ENCODE results near the gene PYGL.
A peak's percentile ranks its signal among the peaks of the same experiment; 100 is the strongest.
"Not testable (repeated sequence)": the region's sequence is repeated elsewhere in the genome, so short reads cannot be mapped to it uniquely, and the experiment has no call there.

PYGL gene

GRCh38 chr14:50943943-50944646 is at the start of gene PYGL:
Gene PYGL, minus strand, starts transcription at chr14:50944483. Its CDS starts 80 bp downstream, at chr14:50944403.
- DNase-seq, result peak; percentile 61

GRCh38 chr14:50985859-50986331 is 41.6 kb upstream of the PYGL start:
- DNase-seq, result no peak

GRCh38 chr14:50985124-50985858 is 41.0 kb upstream of the PYGL start:
- no peak for DNase-seq

DNA sequence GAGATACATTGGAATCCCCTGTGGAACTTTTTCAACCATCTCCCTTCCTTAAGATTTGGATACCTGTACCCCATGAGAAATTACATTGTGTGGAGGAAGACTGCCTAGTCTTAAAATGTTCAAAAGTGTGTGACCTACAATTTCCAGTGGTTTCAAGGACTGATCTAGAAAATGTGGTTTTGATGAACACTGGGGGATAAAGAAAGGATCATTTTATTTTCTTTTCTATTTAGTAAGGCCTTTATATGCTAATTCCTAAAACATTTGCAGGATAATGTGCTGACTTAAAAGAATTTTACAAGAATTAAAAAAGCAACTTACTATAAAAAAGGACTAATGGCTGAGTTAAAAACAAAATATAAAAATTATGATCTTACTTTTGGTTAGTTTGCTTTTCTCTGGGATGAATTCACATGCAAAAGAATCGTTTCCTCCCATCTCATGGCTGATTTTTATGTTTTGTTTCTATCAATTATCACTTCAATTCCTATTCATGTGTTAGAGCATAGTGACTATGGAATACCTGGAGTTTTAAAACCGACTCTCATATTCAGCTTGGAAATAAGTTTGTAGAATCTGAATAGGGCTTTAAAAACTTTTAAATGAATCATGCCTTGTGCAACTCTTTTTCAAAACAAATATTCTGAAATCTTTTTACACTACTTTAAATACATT is 39.9 kb upstream of the PYGL start:
- DNase-seq, result no peak

DNA sequence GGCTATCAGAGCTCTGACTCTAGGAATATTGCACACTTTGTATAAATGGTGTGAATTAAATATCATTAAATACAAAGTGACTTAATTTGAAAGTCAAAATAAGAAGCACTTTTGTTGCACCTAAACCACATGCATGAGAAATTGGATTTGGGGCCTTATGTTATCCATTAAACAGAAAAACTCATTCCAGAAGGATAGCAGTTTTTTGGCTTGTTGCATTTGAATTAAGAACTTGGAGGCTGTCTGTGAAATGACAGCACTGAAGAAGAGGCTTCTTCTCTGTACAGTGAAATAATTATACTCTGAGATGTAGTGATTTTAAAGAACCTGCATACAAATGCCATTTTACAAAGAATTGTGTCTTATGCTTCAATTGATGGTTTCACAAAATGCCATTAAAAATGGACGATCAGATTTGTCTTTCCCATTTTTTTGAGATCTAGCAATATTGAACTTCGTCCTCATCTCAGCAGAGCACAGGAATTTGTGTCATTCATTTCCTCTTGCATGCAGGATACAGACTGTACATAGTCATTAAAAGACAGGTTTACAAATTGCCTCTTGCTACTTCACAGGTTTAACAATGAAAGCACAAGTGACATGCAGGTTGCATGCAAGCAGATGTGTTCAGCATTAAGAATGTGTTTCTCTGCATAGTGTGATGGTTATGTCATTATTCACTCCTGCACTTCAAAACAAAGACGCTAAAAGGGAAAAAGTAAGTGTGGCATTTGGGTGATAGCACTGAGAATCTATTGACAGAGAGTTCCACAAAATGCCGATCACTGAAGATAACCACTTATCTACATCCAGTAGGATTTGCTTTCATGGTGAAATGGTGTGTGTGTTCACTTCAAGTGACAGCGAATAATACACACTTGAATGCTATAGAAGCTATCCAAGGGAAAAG is 35.9 kb upstream of the PYGL start:
- DNase-seq, result no peak

GRCh38 chr14:50978888-50979287 is 34.6 kb upstream of the PYGL start:
- DNase-seq, result no peak

- DNase-seq, result no peak
Observed at GRCh38 chr14:50978529-50978871, 34.2 kb upstream of the PYGL start.

DNA sequence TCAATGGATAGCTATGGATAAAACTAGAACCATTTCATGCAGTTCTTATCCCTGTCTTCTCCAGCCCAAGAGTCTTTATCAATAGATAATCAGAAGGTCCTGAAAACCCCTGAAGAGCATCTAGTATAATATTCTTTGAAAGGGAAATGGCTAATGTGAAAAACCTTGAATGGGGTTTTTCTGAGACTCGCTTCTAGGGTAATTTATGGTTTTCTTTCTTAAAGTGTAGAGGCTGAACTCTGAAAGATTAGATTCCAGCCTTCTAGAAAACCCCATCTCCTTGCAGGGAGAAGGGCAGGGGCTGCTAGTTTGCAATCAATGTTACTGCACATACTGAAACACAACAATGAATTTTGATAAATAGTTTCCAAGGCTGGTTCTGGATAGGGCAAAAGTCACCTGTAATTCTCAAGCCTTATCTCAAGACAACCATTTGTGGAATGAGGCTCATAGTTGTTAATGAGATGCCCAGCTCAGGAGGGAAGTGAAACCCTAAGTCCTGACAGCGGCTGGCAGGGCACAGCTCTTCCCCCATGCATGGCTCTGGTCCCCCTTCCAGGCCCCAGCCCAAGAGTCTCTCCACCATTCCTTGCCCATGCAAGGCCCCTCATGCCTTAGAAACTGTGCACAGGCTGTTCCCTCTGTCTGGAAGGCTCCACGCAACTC is 33.7 kb upstream of the PYGL start:
- DNase-seq, result peak; percentile 70

DNA sequence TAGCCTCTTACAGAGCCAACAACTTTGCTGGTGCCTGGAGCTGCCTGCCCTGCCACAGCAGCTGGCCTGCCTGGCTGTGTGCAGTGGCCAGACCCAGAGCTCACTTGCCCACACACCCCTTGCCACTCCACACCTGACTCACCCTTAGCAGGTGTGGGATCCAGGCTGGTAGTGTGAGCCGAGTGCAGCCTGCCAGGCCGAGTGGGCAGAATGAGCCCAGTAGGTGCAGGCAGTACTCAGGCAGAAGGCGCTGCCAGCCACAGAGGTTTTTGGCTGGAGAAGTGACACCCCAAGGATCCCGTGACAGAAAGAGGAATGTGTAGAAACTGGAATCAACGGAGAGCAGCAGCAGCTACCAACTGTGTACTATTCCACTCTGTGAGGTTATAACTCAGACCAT is 29.8 kb upstream of the PYGL start:
- DNase-seq, result no peak

DNA sequence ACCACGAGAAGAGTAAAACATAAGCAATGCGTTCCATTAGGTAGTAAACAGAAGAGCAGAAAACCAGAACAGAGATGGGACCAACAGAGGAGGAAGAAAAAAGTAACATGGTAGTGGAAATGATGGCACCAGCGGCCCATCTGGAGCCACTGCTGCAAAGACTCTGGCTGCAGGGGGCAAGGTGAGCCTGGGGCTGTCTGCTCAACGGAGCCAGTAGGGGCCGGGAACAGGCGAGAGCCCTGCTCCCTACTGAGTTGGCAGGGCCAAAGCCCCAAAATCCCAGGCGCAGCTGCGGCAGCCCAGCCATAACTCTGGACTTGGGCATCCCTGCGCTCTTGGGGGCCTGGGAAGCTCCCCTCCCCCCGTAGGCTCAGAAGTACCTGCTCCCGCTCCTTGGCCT is 28.5 kb upstream of the PYGL start:
- no peak for DNase-seq

GRCh38 chr14:50970886-50971781 is 26.9 kb upstream of the PYGL start:
- DNase-seq, result no peak

DNA sequence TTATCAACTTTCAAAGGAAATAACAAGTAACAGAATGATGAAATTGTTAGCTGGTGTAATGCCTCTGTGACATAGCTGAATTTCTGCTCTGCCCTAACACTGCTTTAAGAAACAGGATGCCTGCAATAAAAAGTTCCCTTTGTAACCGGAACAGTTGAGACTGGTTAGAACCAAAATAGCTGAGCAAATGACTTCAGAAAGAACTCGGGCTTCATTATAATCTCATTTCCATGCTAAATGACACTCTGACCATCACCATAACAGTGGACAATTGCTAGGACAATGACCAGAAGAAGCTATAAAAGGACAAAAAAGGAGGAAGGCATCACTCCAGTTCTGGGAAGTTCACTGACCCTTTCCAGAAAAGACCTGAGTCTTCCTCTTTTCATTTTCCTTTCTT is 23.5 kb upstream of the PYGL start:
- peak; percentile 75 for DNase-seq

GRCh38 chr14:50967103-50967502 is 22.8 kb upstream of the PYGL start:
- no peak for DNase-seq

DNA sequence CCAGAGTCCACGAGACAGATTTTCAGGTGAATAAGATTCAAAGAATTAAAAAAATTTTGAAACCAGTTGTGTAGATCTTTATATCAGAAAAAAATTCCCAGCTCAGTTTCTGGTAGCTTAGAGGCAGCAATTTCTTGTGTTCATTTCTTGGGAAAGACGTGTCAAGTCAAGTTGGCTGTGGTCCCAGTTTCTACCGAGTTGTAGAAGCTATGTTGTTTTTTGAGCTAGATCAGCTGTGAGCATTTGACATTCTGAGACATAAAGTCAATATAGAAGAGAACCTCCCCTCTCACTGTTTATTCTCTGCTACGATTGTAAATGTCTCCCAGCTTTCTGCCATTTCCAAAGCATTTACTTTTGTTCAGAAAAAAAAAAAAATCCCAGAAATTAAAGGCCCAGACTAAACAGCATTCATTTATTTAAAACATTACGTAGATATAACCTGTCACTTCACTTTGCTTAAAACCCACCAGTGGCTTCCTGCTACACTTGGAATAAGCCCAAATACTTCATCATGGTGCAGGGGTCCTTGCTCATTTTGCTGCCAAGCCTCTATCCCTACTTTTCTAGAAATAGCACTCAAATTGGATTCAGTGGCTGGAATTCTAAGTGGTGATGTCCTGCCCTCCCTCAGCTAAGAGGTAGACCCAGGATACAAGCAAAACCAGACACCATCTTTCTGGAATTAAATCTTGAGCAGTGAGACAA is 20.6 kb upstream of the PYGL start:
- no peak for DNase-seq

GRCh38 chr14:50963919-50964318 is 19.6 kb upstream of the PYGL start:
- no peak for DNase-seq

- DNase-seq, result no peak
Observed at GRCh38 chr14:50961605-50962221, 17.4 kb upstream of the PYGL start.

GRCh38 chr14:50957296-50957695 is 13.0 kb upstream of the PYGL start:
- DNase-seq, result peak; percentile 9

- not testable (repeated sequence) for DNase-seq
Observed at GRCh38 chr14:50956421-50956820, 12.1 kb upstream of the PYGL start.

DNA sequence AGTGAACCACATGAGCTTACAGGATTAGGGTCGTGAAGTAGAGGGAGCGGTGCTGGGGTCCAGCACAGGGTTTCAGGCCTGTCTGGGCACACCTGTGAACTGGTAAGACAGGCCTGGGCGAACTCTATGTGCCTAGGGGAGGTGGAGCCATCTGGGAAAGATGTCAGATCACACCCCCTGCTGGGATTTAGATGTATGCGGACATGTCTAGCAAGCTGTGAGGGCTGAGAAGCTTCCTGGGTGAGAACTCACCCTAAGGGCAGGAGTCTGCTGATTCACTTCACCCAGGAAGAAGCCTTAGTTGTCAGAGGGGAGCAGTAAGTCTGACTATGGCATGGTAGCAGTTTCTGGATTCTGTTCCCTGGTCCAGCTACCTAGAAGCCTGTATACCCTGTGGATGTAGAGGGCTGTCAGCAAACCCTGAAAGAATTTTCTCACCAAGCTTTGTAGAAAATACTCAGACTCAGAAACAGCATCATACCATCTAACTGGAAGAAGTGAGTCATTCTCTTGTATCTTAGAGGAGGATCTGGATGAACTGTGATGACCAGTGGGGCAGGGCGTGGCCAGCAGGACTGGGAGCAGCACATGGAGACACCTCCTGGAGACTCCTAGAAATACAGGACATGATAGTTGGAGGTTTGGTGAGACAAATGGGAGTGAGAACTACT is 11.2 kb upstream of the PYGL start:
- peak; percentile 88 for DNase-seq

All from MV-4-11 (cell line).